Ecto neural progenitor cell (in vitro differentiated cells): ENCODE data around the gene FAM217B.
"Not testable (repeated sequence)": the region's sequence is repeated elsewhere in the genome, so short reads cannot be mapped to it uniquely, and the experiment has no call there.

Experiments used
- DNase-seq: peaks from one replicate; pipeline ENCODE4 v3.0.0-alpha.2; 2018; ENCODE audit warnings: low spot score

FAM217B gene

GRCh38 chr20:59938696-59939051, 1.5 kb upstream of the FAM217B start:
- no peak for DNase-seq

- no peak for DNase-seq
Measured at GRCh38 chr20:59939052-59939878, 924 bp upstream of the FAM217B start.

- DNase-seq: no peak
Measured at GRCh38 chr20:59939879-59940128, 385 bp upstream of the FAM217B start.

GRCh38 chr20:59940956-59941294, 736 bp downstream of the FAM217B start:
- DNase-seq: no peak

GRCh38 chr20:59942245-59942644, 2.1 kb downstream of the FAM217B start:
- no peak for DNase-seq

- no peak for DNase-seq
Measured at GRCh38 chr20:59944726-59945125, 4.5 kb downstream of the FAM217B start.

- DNase-seq: no peak
Measured at GRCh38 chr20:59945175-59945574, 5.0 kb downstream of the FAM217B start.

GRCh38 chr20:59945731-59946130, 5.5 kb downstream of the FAM217B start:
- DNase-seq: no peak

- no peak for DNase-seq
Measured at GRCh38 chr20:59947376-59947775, 7.2 kb downstream of the FAM217B start.

- DNase-seq: no peak
Measured at GRCh38 chr20:59948212-59948611, 8.0 kb downstream of the FAM217B start.

- no peak for DNase-seq
Measured at GRCh38 chr20:59948828-59949720, 8.9 kb downstream of the FAM217B start.

GRCh38 chr20:59949911-59950310, 9.7 kb downstream of the FAM217B start:
- DNase-seq: no peak

GRCh38 chr20:59954718-59955117, 14.5 kb downstream of the FAM217B start:
- no peak for DNase-seq

GRCh38 chr20:59955131-59955796, 15.1 kb downstream of the FAM217B start:
- no peak for DNase-seq

GRCh38 chr20:59957568-59957967, 17.4 kb downstream of the FAM217B start:
- DNase-seq: not testable (repeated sequence)

- no peak for DNase-seq
Measured at GRCh38 chr20:59958123-59958522, 17.9 kb downstream of the FAM217B start, which contains the start of gene CDH26. TSS of gene CDH26 (plus strand) at chr20:59958423. CDS start at chr20:59958727, 304 bp downstream.

GRCh38 chr20:59958626-59959025, 18.4 kb downstream of the FAM217B start:
- DNase-seq: no peak

- no peak for DNase-seq
Measured at GRCh38 chr20:59961423-59961822, 21.2 kb downstream of the FAM217B start.

- no peak for DNase-seq
Measured at GRCh38 chr20:59962155-59962554, 22.0 kb downstream of the FAM217B start.

- DNase-seq: no peak
Measured at GRCh38 chr20:59966428-59966827, 26.2 kb downstream of the FAM217B start.

- no peak for DNase-seq
Measured at GRCh38 chr20:59971428-59971827, 31.2 kb downstream of the FAM217B start.

GRCh38 chr20:59972037-59972801, 32.0 kb downstream of the FAM217B start:
- DNase-seq: no peak
